ENCODE data around the gene IRF5.
A peak's percentile ranks its signal among the peaks of the same experiment; 100 is the strongest.

Gene IRF5

GRCh38 chr7:128931965-128932861, 5.5 kb upstream of the IRF5 start:
- TF ChIP-seq CTCF (IDR thresholded peaks at IDR 0.05; ENCODE audit: low read depth, low read length), result no peak
- no peak for DNase-seq (ENCODE audit: low read depth in 2 of 2)
- no peak overlapping the region for H3K4me3 ChIP-seq (replicated peaks in 1 of 2; ENCODE audit: low read depth in 2 of 2, low read length in 2 of 2)

GRCh38 chr7:128932862-128933179, 4.9 kb upstream of the IRF5 start:
- no peak for DNase-seq (ENCODE audit: low read depth in 2 of 2)
- no peak overlapping the region for H3K4me3 ChIP-seq (replicated peaks in 1 of 2; ENCODE audit: low read depth in 2 of 2, low read length in 2 of 2)
- no peak for TF ChIP-seq CTCF (IDR thresholded peaks at IDR 0.05; ENCODE audit: low read depth, low read length)

GRCh38 chr7:128933180-128933891, 4.4 kb upstream of the IRF5 start:
- no peak overlapping the region for H3K4me3 ChIP-seq (replicated peaks in 1 of 2; ENCODE audit: low read depth in 2 of 2, low read length in 2 of 2)
- no peak for TF ChIP-seq CTCF (IDR thresholded peaks at IDR 0.05; ENCODE audit: low read depth, low read length)
- peak; percentile 13 to 18 for DNase-seq (ENCODE audit: low read depth in 2 of 2)

- TF ChIP-seq CTCF (IDR thresholded peaks at IDR 0.05; ENCODE audit: low read depth, low read length), result no peak
- no peak for DNase-seq (ENCODE audit: low read depth in 2 of 2)
- no peak overlapping the region for H3K4me3 ChIP-seq (replicated peaks in 1 of 2; ENCODE audit: low read depth in 2 of 2, low read length in 2 of 2)
Measured at GRCh38 chr7:128934361-128935341, 3.1 kb upstream of the IRF5 start.

GRCh38 chr7:128935342-128935730, 2.4 kb upstream of the IRF5 start:
- no peak for TF ChIP-seq CTCF (IDR thresholded peaks at IDR 0.05; ENCODE audit: low read depth, low read length)
- no peak for DNase-seq (ENCODE audit: low read depth in 2 of 2)
- no peak overlapping the region for H3K4me3 ChIP-seq (replicated peaks in 1 of 2; ENCODE audit: low read depth in 2 of 2, low read length in 2 of 2)

- no peak for TF ChIP-seq CTCF (IDR thresholded peaks at IDR 0.05; ENCODE audit: low read depth, low read length)
- no peak overlapping the region for H3K4me3 ChIP-seq (replicated peaks in 1 of 2; ENCODE audit: low read depth in 2 of 2, low read length in 2 of 2)
- no peak for DNase-seq (ENCODE audit: low read depth in 2 of 2)
Measured at GRCh38 chr7:128936798-128937197, 929 bp upstream of the IRF5 start.

All from cardiac fibroblast (primary cell).